ENCODE data around the gene NANOG.
"Not testable (repeated sequence)": the region's sequence is repeated elsewhere in the genome, so short reads cannot be mapped to it uniquely, and the experiment has no call there.

Gene NANOG

DNA sequence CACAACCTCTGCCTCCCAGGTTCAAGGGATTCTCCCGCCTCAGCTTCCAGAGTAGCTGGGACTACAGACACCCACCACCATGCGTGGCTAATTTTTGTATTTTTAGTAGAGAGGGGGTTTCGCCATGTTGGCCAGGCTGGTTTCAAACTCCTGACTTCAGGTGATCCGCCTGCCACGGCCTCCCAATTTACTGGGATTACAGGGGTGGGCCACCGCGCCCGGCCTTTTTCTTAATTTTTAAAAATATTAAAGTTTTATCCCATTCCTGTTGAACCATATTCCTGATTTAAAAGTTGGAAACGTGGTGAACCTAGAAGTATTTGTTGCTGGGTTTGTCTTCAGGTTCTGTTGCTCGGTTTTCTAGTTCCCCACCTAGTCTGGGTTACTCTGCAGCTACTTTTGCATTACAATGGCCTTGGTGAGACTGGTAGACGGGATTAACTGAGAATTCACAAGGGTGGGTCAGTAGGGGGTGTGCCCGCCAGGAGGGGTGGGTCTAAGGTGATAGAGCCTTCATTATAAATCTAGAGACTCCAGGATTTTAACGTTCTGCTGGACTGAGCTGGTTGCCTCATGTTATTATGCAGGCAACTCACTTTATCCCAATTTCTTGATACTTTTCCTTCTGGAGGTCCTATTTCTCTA lies at the start of gene NANOG:
NANOG (plus strand) TSS at position 519 of the 645 bp plus-strand sequence. CDS start 213 bp downstream, outside the sequence.
- not testable (repeated sequence) for DNase-seq

DNA sequence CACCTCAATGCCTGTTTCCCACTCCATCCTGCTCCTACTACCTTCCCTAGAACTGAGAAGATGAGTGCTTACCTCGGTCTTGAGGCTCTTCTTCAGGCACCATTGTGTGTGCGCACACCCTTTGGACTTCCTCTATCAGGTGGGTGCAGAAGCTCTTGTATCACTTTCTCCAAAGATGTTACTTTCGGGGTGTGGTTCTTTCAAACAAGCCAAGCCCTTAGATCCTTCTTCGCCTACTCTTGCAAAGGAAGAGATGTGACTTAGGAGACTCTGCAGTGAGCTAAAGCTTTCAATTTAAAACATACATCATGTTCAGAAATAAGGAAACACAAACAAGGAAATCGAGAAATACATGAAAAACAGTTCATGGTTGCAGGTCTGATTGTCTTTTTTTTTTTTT lies 42.0 kb upstream of the NANOG start, which contains the start of gene CLEC4C:
CLEC4C (minus strand) TSS at position 130 of the 400 bp plus-strand sequence; CDS start at position 103, 27 bp downstream.
- DNase-seq = no peak

DNA sequence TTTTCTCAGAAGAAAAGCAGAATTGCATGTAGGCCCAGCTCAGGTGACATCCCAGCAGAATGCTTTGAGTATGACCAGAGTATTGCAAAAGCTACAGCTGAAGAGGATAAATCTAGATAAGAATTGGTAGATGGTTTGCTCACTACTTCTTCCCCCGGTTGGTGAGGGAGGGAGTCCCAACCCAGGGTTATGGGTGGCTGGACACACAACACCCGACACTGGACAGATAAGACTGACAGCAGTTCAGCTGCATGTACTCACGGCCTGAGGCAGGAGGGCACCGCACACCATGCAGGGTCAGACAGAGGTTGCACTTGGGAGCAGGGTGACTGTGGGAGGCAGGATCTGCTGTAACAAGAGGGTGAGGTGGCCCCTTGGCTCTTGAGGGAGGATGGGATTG lies 40.4 kb upstream of the NANOG start:
- no peak for DNase-seq

DNA sequence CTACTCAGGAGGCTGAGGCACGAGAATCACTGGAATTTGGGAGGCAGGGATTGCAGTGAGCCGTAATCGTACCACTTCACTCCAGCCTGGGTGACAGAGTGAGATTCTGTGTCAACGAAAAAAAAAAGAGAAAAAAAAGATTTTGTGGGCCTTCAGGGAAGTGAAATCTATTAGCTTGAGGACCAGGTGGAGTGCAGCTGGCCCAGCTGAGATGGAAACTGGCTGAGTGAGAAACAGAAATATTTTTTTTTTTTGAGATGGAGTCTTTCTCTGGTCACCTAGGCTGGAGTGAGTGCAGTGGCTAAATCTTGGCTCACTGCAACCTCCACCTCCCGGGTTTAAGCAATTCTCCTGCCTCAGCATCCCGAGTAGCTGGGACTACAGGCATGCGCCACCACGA lies 39.8 kb upstream of the NANOG start:
- no peak for DNase-seq

DNA sequence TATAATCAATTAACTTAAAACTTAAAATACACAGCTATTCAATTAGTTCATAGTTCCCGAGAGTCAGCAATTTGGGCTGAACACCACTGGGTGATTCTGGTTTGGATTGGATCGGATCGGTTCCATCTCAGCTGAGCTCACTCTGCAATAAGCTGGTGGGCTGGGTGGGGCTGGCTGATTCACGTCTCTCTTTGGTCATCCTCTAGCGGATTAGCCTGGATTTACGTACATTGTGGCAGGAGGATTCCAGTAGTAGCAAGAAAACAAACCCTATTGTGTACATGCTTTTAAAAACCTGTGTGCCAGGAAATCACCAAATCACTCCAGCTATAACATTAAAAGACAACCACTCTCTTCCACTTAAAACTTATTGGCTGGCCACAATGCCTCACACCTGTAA lies 38.9 kb upstream of the NANOG start:
- DNase-seq = no peak

DNA sequence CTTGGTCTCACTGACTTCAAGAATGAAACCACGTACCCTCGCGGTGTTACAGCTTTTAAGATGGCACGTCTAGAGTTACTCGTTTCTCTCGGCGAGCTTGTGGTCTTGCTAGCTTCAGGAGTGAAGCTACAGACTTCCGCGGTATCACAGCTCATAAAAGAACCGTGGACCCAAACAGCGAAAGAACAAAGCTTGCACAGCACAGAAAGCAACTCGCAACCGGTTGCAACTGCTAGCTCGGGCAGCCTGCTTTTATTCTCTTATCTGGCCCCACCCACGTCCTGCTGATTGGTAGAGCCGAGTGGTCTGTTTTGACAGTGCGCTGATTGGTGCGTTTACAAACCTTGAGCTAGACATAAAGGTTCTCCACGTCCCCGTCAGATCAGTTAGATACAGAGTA lies 37.8 kb upstream of the NANOG start:
- DNase-seq = no peak

DNA sequence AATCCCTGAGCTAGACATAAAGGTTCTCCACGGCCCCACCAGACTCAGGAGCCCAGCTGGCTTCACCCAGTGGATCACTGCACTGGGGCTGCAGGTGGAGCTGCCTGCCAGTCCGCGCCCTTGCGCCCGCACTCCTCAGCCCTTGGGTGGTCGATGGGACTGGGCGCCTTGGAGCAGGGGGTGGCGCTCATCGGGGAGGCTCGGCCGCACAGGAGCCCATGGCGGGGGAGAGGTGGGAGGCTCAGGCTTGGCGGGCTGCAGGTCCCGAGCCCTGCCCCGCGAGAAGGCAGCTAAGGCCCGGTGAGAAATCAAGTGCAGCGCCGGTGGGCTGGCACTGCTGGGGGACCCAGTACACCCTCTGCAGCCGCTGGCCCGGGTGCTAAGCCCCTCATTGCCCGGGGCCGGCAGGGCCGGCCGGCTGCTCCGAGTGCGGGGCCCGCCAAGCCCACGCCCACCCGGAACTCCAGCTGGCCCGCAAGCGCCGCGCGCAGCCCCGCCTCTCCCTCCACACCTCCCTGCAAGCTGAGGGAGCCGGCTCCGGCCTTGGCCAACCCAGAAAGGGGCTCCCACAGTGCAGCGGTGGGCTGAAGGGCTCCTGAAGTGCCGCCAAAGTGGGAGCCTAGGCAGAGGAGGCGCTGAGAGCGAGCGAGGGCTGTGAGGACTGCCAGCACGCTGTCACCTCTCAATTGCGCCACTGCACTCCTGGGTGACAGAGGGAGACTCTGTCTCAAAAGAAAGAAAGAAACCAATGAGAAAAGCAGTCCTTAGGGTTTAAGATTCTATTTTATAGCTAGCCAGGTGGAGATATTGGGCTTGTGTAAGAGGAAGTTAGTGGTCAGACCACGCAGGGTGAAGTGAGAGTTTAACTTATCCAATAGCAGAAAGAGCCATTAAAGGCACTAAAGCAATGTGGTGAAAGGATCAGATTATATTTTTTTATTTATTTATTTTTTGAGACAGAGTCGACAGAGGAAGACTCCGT lies 37.0 kb upstream of the NANOG start:
- not testable (repeated sequence) for DNase-seq

DNA sequence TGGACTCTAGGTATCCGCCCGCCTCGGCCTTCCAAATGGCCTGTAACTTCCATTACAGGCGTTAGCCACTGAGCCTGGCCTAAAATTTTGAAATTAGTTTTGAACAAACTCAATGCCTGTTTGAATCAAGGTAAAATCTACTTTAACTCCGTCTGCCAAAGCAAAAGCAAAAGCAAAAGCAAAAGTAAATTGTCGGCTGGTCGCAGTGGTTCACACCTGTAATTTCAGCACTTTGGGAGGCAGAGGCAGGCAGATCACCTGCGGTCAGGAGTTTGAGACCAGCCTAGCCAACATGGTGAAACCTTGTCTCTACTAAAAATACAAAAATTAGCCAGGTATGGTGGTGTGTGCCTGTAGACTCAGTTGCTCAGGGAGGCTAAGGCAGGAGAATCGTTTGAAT lies 33.5 kb upstream of the NANOG start:
- DNase-seq = not testable (repeated sequence)

DNA sequence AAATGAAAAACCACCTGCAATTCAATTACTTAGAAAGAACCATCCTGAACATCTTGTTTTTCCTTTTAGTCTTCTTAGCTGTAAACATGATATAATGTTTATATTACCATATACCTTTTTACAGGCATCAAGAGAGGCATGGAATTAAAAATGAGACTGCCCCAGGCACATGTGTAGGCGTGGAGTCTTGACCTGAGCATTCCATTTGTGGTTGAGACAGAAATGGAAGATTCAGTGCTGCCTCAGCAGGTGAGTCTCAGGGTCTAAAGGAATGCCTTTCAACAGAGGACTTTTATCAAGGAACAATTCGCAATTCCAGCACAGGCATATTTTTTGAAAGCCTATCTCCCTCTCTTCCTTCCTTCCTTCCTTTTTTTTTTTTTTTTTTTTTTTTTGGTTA lies 32.2 kb upstream of the NANOG start:
- DNase-seq = no peak

DNA sequence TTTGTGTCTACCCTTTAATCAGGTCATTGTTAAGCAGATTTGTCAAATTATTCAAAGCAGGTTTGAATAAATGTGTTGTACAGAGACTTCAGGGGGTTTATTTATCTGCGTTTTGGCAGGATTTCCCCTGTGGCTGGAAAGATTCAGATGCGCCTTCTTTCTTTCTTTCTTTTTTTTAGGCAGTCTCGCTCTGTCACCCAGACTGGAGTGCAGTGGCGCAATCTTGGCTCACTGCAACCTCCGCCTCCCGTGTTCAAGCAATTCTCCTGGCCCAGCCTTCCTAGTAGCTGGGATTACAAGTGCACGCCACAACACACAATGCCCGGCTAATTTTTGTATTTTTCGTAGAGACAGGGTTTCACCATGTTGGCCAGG lies 30.4 kb upstream of the NANOG start:
- DNase-seq = no peak

DNA sequence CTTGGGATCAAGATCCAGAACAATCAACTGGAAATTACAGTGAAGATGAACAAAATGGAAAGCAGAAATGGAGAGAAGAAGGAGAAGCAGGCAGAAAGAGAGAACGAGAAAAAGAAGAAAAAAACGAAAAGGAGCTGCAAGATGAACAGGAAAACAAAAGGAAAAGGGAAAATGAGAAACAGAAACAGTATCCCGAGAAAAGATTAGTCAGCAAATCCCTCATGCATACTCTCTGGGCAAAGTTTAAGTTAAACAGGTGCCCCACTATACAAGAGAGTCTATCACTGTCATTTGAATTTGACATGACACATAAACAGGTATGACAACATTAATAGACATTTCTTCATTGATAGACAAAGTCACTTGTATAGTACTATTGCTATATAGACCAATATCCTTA lies 19.2 kb upstream of the NANOG start:
- no peak for DNase-seq

DNA sequence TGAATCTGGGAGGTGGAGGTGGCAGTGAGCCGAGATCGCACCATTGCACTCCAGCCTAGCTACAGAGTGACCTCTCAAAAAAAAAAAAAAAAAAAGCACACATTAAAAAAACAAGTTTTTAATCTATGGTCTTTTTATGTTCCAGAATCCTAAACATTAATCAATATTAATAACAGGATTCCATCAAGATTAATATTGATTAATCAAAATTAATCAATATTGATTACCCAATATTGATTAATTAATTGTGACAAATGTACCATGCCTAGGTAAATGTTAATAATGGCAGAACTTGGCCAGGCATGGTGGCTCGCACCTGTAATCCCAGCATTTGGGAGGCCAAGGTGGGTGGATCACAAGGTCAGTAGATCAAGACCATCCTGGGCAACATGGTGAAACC lies 7.9 kb upstream of the NANOG start:
- no peak for DNase-seq

DNA sequence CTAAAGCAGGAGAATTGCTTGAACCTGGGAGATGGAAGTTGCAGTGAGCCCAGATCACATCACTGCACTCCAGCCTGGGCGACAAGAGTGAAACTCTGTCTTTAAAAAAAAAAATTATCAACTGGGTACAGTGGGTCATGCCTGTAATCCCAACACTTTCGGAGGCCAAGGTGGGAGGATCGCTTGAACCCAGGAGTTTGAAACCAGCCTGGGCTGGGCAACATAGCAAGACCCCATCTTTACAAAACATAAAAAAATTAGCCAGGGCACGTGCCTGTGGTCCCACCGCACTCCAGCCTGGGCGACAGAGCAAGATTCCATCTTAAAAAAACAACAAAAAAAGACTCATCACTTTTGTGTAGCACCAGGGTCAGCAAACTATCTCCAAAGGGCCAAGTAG lies 7.1 kb upstream of the NANOG start:
- DNase-seq = no peak

DNA sequence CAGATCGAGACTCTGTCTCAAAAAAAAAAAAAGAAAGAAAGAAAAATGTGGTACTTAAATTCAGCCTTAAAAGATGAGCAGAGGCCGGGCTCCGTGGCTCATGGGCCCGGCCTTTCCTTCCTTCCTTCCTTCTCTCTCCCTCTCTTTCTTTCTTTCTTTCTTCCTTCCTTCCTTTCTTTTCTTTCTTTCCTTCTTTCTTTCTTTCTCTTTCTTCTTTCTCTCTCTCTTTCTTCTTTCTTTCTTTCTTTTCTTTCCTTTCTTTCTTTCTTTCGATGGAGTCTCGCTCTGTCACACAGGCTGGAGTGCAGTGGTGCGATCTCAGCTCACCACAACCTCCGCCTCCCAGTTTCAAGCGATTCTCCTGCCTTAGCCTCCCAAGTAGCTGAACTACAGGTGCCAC lies 5.8 kb upstream of the NANOG start:
- DNase-seq = not testable (repeated sequence)

DNA sequence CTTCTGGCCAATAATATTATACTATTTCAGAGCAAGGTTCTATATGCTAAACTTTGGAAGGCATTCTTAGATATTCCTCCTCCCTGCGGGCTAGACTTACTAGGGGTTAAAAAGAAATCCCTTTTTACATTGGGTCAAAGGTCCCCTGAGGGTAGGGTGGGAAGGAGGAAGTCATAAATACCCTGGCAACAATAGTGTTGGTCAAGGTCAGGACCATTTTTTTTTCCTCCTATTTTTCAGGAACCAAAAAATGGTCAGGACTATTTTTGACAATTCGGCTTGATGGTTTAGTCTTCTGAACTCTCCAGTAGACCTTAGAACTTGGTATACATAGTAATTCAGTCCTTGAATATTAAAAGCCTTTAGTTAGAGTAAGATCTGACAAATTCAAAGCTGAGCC lies 4.5 kb upstream of the NANOG start:
- no peak for DNase-seq

DNA sequence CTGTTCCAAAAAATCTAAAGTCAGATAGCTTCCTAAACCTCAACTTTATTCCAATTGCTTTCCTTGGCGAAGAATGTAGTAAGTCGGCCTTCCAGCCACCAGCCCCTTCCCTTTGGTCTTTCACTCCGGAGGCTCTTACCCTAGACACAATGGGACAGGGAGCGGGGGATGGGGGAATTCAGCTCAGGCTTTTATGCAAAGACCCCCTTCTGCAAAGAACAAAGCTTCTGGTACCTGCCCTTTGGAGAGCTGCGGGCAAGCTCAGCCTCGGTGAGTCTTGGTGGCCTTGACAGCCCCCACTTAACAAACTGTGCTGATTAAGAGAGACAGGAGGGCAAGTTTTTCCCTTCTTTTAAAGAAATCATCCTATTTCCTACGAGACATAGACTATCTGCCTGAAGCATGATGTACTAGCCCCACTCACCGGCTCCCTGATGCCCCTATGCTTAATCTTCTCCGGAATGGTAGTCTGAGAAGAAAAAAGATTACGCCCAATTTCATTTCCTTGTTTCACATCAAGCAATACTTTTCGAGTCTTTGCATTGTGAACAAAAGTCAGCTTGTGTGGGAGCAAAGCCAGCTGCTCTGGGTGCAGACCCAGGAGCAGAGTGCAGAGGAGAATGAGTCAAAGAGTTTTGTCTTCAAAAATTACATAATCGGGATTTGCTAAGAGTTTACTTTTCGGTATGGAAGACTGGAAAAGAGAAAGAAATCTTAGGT lies 1.5 kb upstream of the NANOG start:
- DNase-seq = no peak

DNA sequence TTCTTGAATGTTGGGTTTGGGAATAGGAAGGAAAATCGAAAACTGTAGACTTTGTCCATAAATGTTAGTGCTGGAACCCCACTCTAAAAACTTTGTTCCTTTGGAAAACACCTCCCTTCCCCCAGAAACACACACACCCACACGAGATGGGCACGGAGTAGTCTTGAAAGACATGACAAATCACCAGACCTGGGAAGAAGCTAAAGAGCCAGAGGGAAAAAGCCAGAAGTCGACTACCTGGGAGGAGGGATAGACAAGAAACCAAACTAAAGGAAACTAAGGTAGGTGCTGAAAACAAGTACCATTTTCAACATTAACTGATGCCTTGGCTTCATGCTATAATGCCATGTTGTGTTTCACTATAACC lies 925 bp upstream of the NANOG start:
- no peak for DNase-seq

DNA sequence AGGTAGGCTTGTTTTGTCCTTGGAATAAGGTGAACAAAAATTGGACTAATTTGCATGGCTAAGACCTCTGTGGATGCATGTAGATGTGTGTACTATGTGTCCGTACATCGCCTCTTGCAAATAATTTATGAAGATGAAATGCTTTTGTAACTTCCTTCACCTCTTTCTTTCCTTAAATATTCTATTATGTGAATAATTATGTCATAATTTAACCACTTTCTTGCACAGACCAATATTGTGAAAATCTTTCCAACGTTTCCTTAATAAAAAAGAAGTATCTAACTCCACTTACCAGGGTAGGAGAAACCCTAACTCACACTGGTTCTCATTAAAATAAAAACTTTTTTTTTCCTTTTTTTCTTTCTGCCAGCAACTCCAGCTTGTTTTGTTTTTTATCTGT lies 4.0 kb downstream of the NANOG start:
- DNase-seq = no peak

DNA sequence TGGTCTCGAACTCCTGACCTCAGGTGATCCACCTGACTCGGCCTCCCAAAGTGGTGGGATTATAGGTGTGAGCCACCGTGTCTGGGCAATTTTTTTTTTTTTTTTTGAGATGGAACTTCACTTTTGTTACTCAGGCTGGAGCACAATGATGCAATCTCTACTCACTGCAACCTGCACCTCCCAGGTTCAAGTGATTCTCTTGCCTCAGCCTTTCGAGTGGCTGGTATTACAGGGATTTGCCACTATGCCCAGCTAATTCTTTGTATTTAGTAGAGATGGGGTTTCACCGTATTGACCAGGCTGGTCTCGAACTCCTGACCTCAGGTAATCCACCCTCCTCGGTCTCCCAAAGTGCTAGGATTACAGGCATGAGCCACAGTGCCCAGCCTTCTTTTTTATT lies 8.1 kb downstream of the NANOG start:
- DNase-seq = not testable (repeated sequence)

DNA sequence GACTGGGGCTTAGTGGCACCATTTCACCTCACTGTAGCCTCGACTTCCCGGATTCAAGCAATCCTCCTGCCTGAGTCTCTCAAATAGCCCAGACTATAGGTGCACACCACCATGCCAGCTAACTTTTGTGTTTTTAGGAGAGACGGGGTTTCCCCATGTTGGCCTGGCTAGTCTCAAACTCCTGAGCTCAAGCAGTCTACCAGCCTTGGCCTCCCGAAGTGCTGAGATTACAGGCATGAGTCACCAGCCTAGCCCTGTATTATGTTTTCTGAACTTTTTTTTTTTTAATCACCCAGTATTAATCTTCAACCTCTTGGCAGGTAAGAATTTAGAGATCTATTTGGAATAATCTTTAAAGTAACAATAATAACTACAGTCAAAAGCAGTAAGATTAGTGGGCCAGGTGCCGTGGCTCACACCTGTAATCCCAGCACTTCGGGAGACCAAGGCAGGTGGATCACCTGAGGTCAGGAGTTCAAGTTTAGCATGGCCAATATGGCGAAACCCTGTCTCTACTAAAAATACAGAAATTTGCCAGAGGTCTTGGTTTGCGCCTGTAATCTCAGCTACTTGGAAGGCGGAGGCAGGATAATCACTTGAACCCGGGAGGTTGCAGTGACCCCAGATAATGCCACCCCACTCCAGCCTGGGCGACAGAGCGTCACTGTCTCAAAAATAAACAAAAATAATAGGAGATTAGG lies 8.6 kb downstream of the NANOG start:
- DNase-seq = no peak

DNA sequence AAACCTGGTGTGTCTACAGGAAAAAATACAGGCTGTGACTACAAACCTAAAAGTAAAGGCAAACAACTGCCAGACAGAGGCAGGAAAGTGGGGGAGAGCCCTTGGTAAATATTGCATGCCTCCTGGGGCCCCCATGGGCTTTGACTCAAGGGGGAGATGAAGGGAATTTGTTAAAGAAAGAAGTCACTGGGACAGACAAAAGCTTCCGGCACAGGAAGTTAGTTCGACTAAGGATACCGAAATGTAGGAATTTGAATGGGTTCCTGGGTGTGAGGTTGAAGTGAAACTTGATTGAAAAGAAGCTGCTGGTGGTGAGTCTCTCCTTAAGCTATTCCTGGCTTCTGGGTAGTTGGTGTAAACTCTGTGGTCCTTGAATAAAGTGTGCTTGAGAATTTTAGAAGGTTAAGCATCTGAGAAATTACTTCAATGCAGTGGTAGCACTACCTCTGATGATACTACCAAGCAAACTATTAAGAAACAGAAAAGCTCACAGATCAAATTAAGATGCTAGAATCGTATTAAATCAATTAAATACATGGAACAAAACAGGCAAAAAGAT lies 9.6 kb downstream of the NANOG start:
- not testable (repeated sequence) for DNase-seq

DNA sequence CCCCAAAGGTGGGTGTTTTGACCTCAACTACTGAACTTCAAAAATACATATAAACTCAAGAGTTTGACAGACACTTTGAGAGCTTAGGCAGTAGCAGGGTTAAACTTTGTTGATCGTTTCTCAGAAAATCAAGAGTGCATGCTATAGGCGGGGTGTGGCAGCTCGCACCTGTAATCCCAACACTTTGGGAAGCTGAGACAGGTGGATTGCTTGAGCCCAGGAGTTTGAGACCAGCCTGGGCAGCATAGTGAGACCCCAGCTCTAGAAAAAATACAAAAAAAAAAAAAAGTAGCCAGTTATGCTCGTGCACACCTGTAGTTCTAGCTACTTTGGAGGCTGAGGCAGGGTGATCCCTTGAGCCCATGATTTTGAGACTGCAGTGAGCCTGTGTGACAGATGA lies 12.3 kb downstream of the NANOG start:
- DNase-seq = no peak

DNA sequence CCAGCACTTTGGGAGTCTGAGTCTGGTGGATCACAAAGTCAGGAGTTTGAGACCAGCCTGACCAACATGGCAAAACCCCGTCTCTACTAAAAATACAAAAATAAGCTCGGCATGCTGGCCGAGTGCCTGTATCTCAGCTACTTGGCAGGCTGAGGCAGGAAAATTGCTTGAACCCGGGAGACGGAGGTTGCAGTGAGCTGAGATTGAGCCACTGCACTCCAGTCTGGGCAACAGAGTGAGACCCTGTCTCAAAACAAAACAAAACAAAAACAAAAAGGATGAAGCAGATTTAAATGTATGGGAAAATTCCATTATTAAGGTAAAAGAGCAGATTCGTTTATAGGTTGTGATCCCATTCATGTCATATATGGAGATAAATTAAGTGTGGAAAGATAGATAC lies 17.1 kb downstream of the NANOG start:
- not testable (repeated sequence) for DNase-seq

Data from DMS79 (cell line).